A673 (cell line): ENCODE measurements around the gene KCNQ1. TPM values are rescaled to one million over a fixed set of nuclear protein-coding genes. Genes with fewer than 3 reads are reported as not detected.

Experiments
- BruUV-seq: library from RNA; stranded (reverse); fragments of 400-500 nt; replicated peaks from 2 replicates; lab custom pipeline; 2021; lab: Mats Ljungman, UMichigan
- CTCF ChIA-PET: fragments of 300-600 bp; sonication (Branson Sonifier 250); formaldehyde crosslinking; loops from one replicate; lab custom pipeline; 2022; ENCODE audit warnings: antibody characterized with exemption; lab: Charles Lee
- POLR2A ChIA-PET: fragments of 300-600 bp; sonication (Branson Sonifier 250); formaldehyde crosslinking; loops from one replicate; lab custom pipeline; 2022; ENCODE audit warnings: antibody characterized with exemption; ENCODE audit not compliant: low non-redundant PET; lab: Charles Lee
- DNase-seq: peaks from one replicate; pipeline ENCODE4 v3.0.0-alpha.2; 2015; ENCODE audit warnings: low spot score
- H3K27ac ChIP-seq: fragments of 200-600 bp; sonication (generic); 2 replicates; pipeline ENCODE4 v1.5.1; 2016; ENCODE audit warnings: mixed run types, low read depth, mild to moderate bottlenecking, mixed read lengths, antibody characterized with exemption, low read length; ENCODE audit not compliant: poor library complexity, severe bottlenecking
- H3K27me3 ChIP-seq: fragments of 200-600 bp; sonication (generic); replicated peaks from 2 replicates; pipeline ENCODE4 v1.6.1; 2017; ENCODE audit warnings: mixed run types, low read depth, mild to moderate bottlenecking, mixed read lengths, antibody characterized with exemption, low read length; ENCODE audit not compliant: insufficient read depth, poor library complexity
- H3K36me3 ChIP-seq: fragments of 200-600 bp; sonication (generic); 2 replicates; pipeline ENCODE4 v1.6.1; 2016; ENCODE audit warnings: mixed run types, mild to moderate bottlenecking, mixed read lengths, antibody characterized with exemption, low read length; ENCODE audit not compliant: insufficient read depth, poor library complexity, severe bottlenecking
- H3K4me1 ChIP-seq: fragments of 200-600 bp; sonication (generic); 2 replicates; pipeline ENCODE4 v1.6.1; 2017; ENCODE audit warnings: mixed run types, mild to moderate bottlenecking, mixed read lengths, antibody characterized with exemption, low read length; ENCODE audit not compliant: insufficient read depth, poor library complexity, severe bottlenecking
- H3K4me3 ChIP-seq: fragments of 200-600 bp; sonication (generic); 2 replicates; pipeline ENCODE4 v1.5.1; 2016; ENCODE audit warnings: low read depth, mixed run types, mild to moderate bottlenecking, mixed read lengths, low read length; ENCODE audit not compliant: poor library complexity, severe bottlenecking
- H3K9me3 ChIP-seq: fragments of 200-600 bp; sonication (generic); 2 replicates; pipeline ENCODE4 v1.6.1; 2016; ENCODE audit warnings: mixed run types, low read depth, mild to moderate bottlenecking, mixed read lengths, antibody characterized with exemption, low read length; ENCODE audit not compliant: poor library complexity, severe bottlenecking
- EZH2 ChIP-seq: fragments of 200-600 bp; sonication (generic); IDR thresholded peaks from 2 replicates; pipeline ENCODE4 v1.6.1; 2017; ENCODE audit warnings: borderline replicate concordance, low read depth, mild to moderate bottlenecking, mixed read lengths, antibody characterized with exemption, low read length; ENCODE audit not compliant: poor library complexity, severe bottlenecking
- intact Hi-C: fragments of 100-400 bp; cut with micrococcal nuclease; formaldehyde crosslinking; loops from one replicate; pipeline ENCODE4 v1.10.0; 2022; ENCODE audit not compliant: unreplicated experiment
- total RNA-seq: library from RNA; stranded (reverse); gene quantifications from 2 replicates; pipeline ENCODE4 v1.2.3, GENCODE V29; 2021
- TF ChIP-seq, protein P1 (sequence below): fragments of 300-800, 200-600 bp; sonication (generic); conservative IDR thresholded peaks from 2 replicates; pipeline ENCODE4 v1.5.1; 2017; ENCODE audit warnings: low read depth, mild to moderate bottlenecking, antibody characterized with exemption, low read length, moderate library complexity, mixed read lengths

The KCNQ1 gene
- total RNA-seq, 1 experiment from 2014 or later: not detected

GRCh38 chr11:2550606-2550970, 105.8 kb downstream of the KCNQ1 start:
- H3K4me3 ChIP-seq: no peak overlapping the region
- no peaks in the 10 kb centered on the region for H3K27me3 ChIP-seq
- DNase-seq: no peak
- TF ChIP-seq, protein P1, sequence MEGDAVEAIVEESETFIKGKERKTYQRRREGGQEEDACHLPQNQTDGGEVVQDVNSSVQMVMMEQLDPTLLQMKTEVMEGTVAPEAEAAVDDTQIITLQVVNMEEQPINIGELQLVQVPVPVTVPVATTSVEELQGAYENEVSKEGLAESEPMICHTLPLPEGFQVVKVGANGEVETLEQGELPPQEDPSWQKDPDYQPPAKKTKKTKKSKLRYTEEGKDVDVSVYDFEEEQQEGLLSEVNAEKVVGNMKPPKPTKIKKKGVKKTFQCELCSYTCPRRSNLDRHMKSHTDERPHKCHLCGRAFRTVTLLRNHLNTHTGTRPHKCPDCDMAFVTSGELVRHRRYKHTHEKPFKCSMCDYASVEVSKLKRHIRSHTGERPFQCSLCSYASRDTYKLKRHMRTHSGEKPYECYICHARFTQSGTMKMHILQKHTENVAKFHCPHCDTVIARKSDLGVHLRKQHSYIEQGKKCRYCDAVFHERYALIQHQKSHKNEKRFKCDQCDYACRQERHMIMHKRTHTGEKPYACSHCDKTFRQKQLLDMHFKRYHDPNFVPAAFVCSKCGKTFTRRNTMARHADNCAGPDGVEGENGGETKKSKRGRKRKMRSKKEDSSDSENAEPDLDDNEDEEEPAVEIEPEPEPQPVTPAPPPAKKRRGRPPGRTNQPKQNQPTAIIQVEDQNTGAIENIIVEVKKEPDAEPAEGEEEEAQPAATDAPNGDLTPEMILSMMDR: no peak
- no peak for TF ChIP-seq EZH2
- CTCF ChIA-PET: no interaction called here
- H3K9me3 ChIP-seq: no peaks in the 10 kb centered on the region
- POLR2A ChIA-PET: no interaction called here
- no peak overlapping the region for H3K27ac ChIP-seq
- H3K4me1 ChIP-seq: no peaks in the 10 kb centered on the region
- BruUV-seq: no TSS peak
- intact Hi-C loops: no loop called here
- no peaks in the 10 kb centered on the region for H3K36me3 ChIP-seq

GRCh38 chr11:2551131-2551530, 106.3 kb downstream of the KCNQ1 start:
- POLR2A ChIA-PET: no interaction called here
- Histone ChIP-seq H3K4me1 (no peaks in the 10 kb centered on the region), H3K4me3 (no peak overlapping the region), H3K27me3 (no peaks in the 10 kb centered on the region), H3K27ac (no peak overlapping the region), H3K36me3 (no peaks in the 10 kb centered on the region), H3K9me3 (no peaks in the 10 kb centered on the region)
- intact Hi-C loops: no loop called here
- no peak for TF ChIP-seq EZH2
- TF ChIP-seq, protein P1: no peak
- no TSS peak for BruUV-seq
- CTCF ChIA-PET: no interaction called here
- no peak for DNase-seq

GRCh38 chr11:2552210-2552609, 107.4 kb downstream of the KCNQ1 start:
- TF ChIP-seq, protein P1: no peak
- no peak for TF ChIP-seq EZH2
- intact Hi-C loops: no loop called here
- no TSS peak for BruUV-seq
- H3K27ac ChIP-seq: no peak overlapping the region
- no peaks in the 10 kb centered on the region for H3K36me3 ChIP-seq
- H3K9me3 ChIP-seq: no peaks in the 10 kb centered on the region
- no peaks in the 10 kb centered on the region for H3K4me1 ChIP-seq
- ChIA-PET CTCF (no interaction called here), POLR2A (no interaction called here)
- no peak overlapping the region for H3K4me3 ChIP-seq
- H3K27me3 ChIP-seq: no peaks in the 10 kb centered on the region
- DNase-seq: no peak
